Pancreas (tissue), 10 donors: ENCODE data around the gene STEAP4. TPM values are rescaled to one million over a fixed set of nuclear protein-coding genes. Genes with fewer than 3 reads are reported as not detected.

Source experiments
- ATAC-seq, 4 donors: fragments of 200-7000 bp; cut with Tn5 transposase; one replicate each; pipeline versions ENCODE4 v1.8.0 to v1.9.1; 2020; ENCODE audit warnings: mild to moderate bottlenecking in 4 of 4, moderate library complexity in 4 of 4
- DNase-seq, 6 donors: peaks; one replicate each; pipeline ENCODE4 v3.0.0-alpha.2; 2020
- FAIRE-seq: peaks from 2 replicates; lab custom pipeline; 2012; peaks lifted over from hg19 to GRCh38; lab: Jason Lieb, UNC
- H3K27ac ChIP-seq, 4 donors: fragments of 200-600 bp; sonication (generic); 1 replicate in 3 of 4; 2 replicates in 1 of 4; pipeline versions ENCODE4 v1.5.0 to v1.8.0; 2020
- H3K27me3 ChIP-seq, 4 donors: fragments of 200-600 bp; one replicate each; pipeline ENCODE4 v1.8.0; 2021
- H3K36me3 ChIP-seq, 3 donors: fragments of 200-600 bp; sonication (generic) in 1 of 3; one replicate each; pipeline versions ENCODE4 v1.5.0 to v1.8.0; 2020 to 2021
- H3K4me1 ChIP-seq, 3 donors: fragments of 200-600 bp; one replicate each; pipeline ENCODE4 v1.8.0; 2021
- H3K4me3 ChIP-seq, 4 donors: fragments of 200-600 bp; sonication (generic) in 2 of 4; one replicate each; pipeline versions ENCODE4 v1.5.0 to v1.8.0; 2020 to 2021
- H3K9me3 ChIP-seq, 4 donors: fragments of 200-600 bp; one replicate each; pipeline ENCODE4 v1.8.0; 2021
- CTCF ChIP-seq, 4 donors: fragments of 200-600 bp; sonication (generic) in 3 of 4; IDR thresholded peaks; one replicate each; pipeline versions ENCODE4 v1.5.0 to v1.8.0; 2021; ENCODE audit warnings: antibody characterized with exemption in 4 of 4
- WGBS, 2 donors: extraction: QIAGEN DNeasy Blood & Tissue Kit; methylation state at CpG; one replicate each; pipeline ENCODE4 v1.1.7; 2013; 5-methylcytosine and 5-hydroxymethylcytosine counted together
- intact Hi-C, 3 donors: fragments of 100-400 bp; cut with DNase I; formaldehyde crosslinking; loops; one replicate each; pipeline versions ENCODE4 v1.11.1 to v1.14.2; 2022
- polyA plus RNA-seq, 2 donors: library from polyadenylated mRNA; stranded (reverse); fragments of 200-250 nt; gene quantifications; one replicate each; pipeline ENCODE4 v1.2.3, GENCODE V29; 2013
- total RNA-seq, 6 donors: library from RNA; stranded (reverse); fragmentation: NEBNext Ultra II Directional in 4 of 6; extraction: Animal tissue kit (Norgen Biotek cat#: 25700) in 4 of 6; gene quantifications; one replicate each; pipeline versions ENCODE4 v1.2.1 to v1.2.4, GENCODE V29; 2021 to 2023
- donor health status: healthy with polysubstance abuse.
- donor health status: DM: no; HTN: no; CAD: no; lungs with moderate emphysema.
- donor health status: DM: no; HTN: no; CAD: no.
- donor health status: control.
- donor health status: control.
- donor health status: Bipolar disorder and iron deficiency.
- donor health status: DM: yes; HTN: yes; CAD: no.
- donor health status: DM: no; HTN: no; CAD: no.
- donor health status: DM: no; HTN: no; CAD: no.
- donor health status: DM: yes; HTN: yes; CAD: no.

The STEAP4 gene
- total and polyA plus RNA-seq, 8 donors = 3.2 to 15.0 (median 7.2) TPM

GRCh38 chr7:88224601-88225275, 82.0 kb downstream of the STEAP4 start:
- FAIRE-seq (no peak), ATAC-seq (no peak), DNase-seq (no peak)
- Histone ChIP-seq H3K9me3 (no peaks in the 10 kb centered on the region), H3K27ac (peak overlapping the region in 1 of 4 donors; percentile 11), H3K36me3 (no peaks in the 10 kb centered on the region), H3K4me3 (no peak overlapping the region), H3K4me1 (peaks cover 0 to 19% (median 16%) of the 10 kb centered on the region in 3 donors), H3K27me3 (no peaks in the 10 kb centered on the region)
- WGBS, 2 donors = 27 to 38% methylated on average over 2 of the region's 2 CpGs
- TF ChIP-seq CTCF (IDR thresholded peaks at IDR 0.05) = no peak
- intact Hi-C loops = no loop called here

- no peak for ATAC-seq
- no peak for DNase-seq
- no peak for TF ChIP-seq CTCF (IDR thresholded peaks at IDR 0.05)
- Histone ChIP-seq H3K27ac (no peak overlapping the region), H3K4me1 (peaks cover 0 to 19% (median 16%) of the 10 kb centered on the region in 3 donors), H3K4me3 (no peak overlapping the region), H3K27me3 (no peaks in the 10 kb centered on the region), H3K36me3 (no peaks in the 10 kb centered on the region), H3K9me3 (no peaks in the 10 kb centered on the region)
- intact Hi-C loops = no loop called here
- WGBS, 2 donors = 96 to 98% methylated on average over 2 of the region's 2 CpGs
- FAIRE-seq = no peak
These were observed 83.4 kb downstream of the STEAP4 start for GRCh38 chr7:88223265-88223664.

Other genes starting within 250 kb of the STEAP4 start
- 10 to 100 TPM; 36.4 to 78.1 (median 42.1) TPM for gene SRI, start 86.9 kb downstream of the STEAP4 start, total RNA-seq
- 10 to 100 TPM; 18.6 to 57.7 TPM for gene SRI, start 86.9 kb downstream of the STEAP4 start, polyA plus RNA-seq